Measurements from ENCODE around the gene MISFA.
"Not testable (repeated sequence)": the region's sequence is repeated elsewhere in the genome, so short reads cannot be mapped to it uniquely, and the experiment has no call there.

MISFA gene

GRCh38 chr11:18618342-18619025 is 18.9 kb downstream of the MISFA start:
- DNase-seq: no peak

DNA sequence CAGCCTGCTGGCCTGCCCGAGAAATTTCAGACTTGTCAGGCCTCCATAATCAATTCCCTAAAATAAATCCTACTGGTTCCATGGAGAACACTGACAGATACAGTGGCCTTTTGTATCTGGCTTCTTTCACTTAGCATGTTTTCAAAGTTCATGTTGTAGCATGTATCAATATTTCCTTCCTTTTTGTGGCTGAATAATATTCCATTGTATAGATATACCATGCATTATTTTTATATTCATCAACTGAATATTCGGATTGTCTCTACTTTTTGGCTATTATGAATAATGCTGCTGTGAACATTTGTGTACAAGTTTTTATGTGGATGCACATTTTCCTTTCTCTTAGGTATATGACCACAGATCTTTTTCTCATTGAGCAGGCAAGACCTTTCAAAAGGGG is 24.1 kb downstream of the MISFA start:
- no peak for DNase-seq

DNA sequence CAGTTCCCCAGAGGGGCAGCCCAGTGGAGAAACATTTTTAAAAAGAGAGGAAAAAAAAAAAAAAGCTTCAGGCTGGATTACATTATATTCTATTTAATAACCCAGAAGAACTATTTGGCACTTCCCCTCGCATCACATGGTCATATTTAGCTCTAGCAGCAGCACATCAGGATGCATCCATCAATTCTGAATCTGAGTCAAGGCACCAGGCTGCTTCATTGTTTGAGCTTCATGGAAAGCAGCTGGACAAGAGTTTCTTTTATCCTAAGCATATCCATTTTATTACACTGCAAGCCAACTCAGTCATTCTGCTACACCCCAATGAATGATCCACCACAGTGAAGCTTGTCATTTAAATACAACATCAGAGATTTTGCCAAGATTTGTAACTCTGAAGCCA is 24.6 kb downstream of the MISFA start:
- DNase-seq: no peak

DNA sequence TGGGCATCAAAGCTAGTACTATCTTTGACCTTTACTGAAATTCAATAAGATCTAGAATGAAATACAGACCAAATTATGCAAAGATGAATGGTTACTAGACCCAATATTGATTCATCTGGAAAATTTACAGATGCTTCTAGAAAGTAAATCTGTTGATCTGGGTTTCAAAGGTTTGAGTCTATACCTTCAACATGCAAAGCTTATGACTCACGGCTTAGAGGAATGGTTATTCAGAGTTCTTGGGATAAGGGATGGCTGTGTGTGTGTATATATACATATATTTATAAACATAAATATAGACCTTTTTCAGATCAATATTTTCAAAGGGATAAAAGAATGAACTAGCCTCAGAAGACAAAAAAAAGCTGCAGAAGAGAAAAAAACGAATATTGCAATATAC is 33.3 kb downstream of the MISFA start:
- no peak for DNase-seq

DNA sequence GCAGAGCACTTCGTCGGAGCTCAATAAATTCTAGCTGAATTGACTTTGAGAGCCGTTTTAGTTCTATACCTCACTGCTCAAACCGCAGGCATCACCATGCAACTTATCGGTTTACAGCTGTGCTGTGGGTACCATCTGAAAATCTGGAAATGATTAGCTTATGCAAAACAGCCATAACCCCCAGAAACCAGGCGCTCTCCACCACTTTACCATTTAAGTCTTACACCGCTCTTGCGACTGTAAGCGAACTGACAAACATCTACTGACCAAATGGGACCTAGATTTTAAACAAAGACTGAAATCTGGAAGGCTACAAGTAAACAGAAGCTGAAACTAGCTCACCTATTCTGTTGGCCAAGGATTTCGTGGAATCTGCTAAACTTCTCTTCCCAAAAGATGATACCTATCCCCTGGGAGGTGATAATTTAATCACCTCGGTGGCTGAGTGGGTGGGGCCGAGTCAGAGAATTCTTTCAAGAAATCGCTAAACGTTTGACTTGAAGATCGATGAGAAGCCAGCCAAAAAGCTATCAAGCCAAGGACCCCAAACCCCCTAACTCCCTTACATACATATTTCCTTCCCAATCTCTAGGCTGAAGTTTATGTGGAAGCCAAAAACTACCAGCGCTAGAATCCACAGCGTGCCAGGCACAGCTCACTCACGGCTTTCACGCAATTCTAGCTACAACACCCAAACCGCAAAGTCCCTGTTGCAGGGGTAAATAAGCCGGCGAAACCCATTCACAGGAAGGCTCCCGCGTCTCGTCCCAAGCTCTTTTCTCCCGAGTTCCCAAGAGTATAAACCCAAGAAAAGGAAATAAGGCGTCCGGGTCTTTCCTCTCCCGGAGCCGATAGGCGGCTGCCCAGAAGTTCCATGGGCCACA is 33.9 kb downstream of the MISFA start:
- DNase-seq: peak; percentile 49

DNA sequence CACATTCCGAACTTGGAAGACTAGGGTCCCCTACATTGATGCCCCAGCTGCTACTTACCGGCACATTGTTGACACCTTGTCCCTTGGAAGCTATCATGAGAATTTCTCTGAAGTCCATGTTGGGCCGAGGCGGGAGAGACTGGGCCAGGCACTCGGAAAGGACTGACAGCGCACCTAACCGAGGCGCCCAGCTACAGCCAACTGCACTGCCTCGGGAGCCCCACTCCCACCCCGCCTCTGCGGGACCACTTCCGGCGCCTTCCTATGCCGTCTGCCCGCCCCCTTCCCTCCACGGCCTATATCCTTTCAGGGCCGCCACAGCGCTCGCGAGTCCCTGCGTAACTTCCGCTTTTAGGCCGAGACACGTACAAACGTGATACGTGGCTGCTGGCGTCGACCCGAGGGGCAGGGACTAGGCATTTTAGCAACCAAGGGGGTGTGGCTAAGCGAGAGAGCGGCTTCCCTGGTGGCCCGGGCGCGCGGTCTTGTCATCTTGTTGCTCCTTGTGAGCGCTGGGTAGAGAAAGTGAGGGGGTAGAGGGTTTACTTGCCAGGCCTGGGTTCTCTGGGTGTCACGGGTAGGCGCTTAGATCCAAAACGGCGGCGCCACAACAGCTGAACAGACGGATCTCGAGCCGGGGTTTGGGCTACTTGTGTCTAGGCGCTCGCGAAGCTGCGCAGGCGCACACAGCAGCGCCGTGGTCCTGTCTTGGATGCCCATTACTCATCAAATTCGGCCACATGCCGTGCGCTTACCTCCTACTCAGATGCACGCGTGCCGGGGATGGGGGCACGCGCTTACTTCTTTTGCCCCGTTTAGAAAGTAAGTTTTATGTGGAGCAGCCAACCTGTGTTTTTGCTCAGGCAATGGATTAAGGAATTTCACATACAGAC is 34.8 kb downstream of the MISFA start, which contains the start of gene SPTY2D1:
Gene SPTY2D1 (minus strand): TSS at position 203 of the 893 bp plus-strand sequence. CDS start 85 bp downstream, at position 118.
- peak; percentile 98 for DNase-seq

DNA sequence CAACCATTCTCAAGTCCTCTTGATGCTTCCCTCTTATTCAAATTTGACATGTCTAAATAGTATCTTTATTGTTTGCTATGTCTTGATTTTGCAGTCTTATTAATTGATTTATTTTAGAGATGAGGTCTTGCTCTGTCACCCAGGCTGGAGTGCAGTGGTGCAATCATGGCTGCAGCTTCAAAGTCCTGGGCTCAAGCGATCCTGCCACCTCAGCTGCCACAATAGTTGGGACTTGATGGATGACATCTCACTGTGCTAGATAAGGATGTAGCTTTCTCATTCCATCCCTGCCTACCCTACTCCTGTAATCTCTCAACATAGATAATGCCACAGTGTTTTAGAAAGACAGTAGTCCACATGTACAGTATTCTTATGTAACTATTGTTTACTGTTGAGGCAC is 42.1 kb downstream of the MISFA start:
- DNase-seq: no peak

- DNase-seq: not testable (repeated sequence)
Measured at GRCh38 chr11:18643034-18643433, 43.4 kb downstream of the MISFA start.

- DNase-seq: no peak
Measured at GRCh38 chr11:18650353-18650752, 50.8 kb downstream of the MISFA start.

GRCh38 chr11:18650859-18651557 is 51.4 kb downstream of the MISFA start:
- DNase-seq: peak; percentile 59
